ENCODE data around the gene NAA15.
"Not testable (repeated sequence)": the region's sequence is repeated elsewhere in the genome, so short reads cannot be mapped to it uniquely, and the experiment has no call there.

Gene NAA15

DNA sequence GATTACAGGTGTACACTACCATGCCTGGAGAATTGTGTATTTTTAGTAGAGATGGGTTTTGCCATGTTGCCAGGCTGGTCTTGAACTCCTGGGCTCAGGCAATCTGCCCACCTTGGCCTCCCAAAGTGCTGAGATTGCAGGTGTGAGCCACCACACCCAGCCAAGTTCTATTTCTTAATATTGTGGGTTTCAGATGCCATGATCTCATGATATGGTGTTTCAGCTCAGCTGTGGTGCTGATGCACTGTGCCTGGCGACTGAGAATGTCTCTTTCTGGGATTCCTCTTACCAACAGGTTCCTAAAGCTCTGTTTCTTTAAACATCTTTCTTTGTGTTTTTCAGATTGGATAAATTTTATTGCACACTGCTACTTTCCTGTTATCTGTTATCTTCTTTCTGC lies 18.3 kb downstream of the NAA15 start:
- no peaks in the 10 kb centered on the region for H3F3A ChIP-seq (ENCODE audit: low read depth)
- no peak for TF ChIP-seq EZH2phosphoT487 (IDR thresholded peaks at IDR 0.05; ENCODE audit: borderline replicate concordance)
- TF ChIP-seq, protein P1, sequence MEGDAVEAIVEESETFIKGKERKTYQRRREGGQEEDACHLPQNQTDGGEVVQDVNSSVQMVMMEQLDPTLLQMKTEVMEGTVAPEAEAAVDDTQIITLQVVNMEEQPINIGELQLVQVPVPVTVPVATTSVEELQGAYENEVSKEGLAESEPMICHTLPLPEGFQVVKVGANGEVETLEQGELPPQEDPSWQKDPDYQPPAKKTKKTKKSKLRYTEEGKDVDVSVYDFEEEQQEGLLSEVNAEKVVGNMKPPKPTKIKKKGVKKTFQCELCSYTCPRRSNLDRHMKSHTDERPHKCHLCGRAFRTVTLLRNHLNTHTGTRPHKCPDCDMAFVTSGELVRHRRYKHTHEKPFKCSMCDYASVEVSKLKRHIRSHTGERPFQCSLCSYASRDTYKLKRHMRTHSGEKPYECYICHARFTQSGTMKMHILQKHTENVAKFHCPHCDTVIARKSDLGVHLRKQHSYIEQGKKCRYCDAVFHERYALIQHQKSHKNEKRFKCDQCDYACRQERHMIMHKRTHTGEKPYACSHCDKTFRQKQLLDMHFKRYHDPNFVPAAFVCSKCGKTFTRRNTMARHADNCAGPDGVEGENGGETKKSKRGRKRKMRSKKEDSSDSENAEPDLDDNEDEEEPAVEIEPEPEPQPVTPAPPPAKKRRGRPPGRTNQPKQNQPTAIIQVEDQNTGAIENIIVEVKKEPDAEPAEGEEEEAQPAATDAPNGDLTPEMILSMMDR (conservative IDR thresholded peaks at IDR 0.05; ENCODE audit: low read length) = no peak
- H3K9me3 ChIP-seq (ENCODE audit: insufficient read depth, low read depth, low read length) = no peaks in the 10 kb centered on the region; the same call in 1 of the 2 replicates

DNA sequence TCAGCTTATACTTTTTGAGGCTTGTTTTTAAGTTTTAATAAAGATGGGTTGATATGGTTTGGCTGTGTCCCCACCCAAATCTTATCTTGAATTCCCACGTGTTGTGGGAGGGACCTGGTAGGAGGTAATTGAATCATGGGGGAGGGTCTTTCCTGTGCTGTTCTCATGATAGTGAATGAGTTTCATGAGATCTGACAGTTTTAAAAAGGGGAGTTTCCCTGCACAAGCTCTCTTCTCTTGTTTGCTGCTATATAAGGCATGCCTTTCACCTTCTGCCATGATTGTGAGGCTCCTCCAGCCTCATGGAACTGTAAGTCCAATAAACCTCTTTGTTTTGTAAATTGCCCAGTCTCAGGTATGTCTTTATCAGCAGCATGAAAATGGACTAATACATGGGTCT lies 20.8 kb downstream of the NAA15 start:
- H3K9me3 ChIP-seq (ENCODE audit: insufficient read depth, low read depth, low read length); H3K9me2 ChIP-seq (replicated peaks; ENCODE audit: low read depth, low read length); H3K4me1 ChIP-seq (ENCODE audit: insufficient read depth, low read length, poor library complexity, severe bottlenecking); H3F3A ChIP-seq (ENCODE audit: low read depth); H3K9ac ChIP-seq (ENCODE audit: low read depth, low read length, poor library complexity, severe bottlenecking); H2AFZ ChIP-seq (ENCODE audit: low read length); H3K4me3 ChIP-seq (ENCODE audit: low read length, poor library complexity, severe bottlenecking); H3K36me3 ChIP-seq (ENCODE audit: insufficient read depth, low read length); H3K27me3 ChIP-seq (ENCODE audit: insufficient read depth, low read length, poor library complexity, severe bottlenecking); H3K4me2 ChIP-seq (ENCODE audit: low read depth, low read length, poor library complexity, severe bottlenecking): not testable (repeated sequence)
- H3K79me2 ChIP-seq (ENCODE audit: insufficient read depth, low read length) = peaks cover 100% of the 10 kb centered on the region
- H4K20me1 ChIP-seq (ENCODE audit: insufficient read depth, low read length, poor library complexity, severe bottlenecking) = peaks cover 75% of the 10 kb centered on the region

More for the DNA sequence above, 18.3 kb downstream of the NAA15 start:
- H4K20me1 ChIP-seq (ENCODE audit: insufficient read depth, low read length, poor library complexity, severe bottlenecking) = peaks cover 70% of the 10 kb centered on the region
- no peaks in the 10 kb centered on the region for H3K9me2 ChIP-seq (replicated peaks; ENCODE audit: low read depth, low read length)
- H3K27me3 ChIP-seq (ENCODE audit: insufficient read depth, low read length, poor library complexity, severe bottlenecking) = no peaks in the 10 kb centered on the region
- no peak overlapping the region for H3K4me3 ChIP-seq (ENCODE audit: low read length, poor library complexity, severe bottlenecking)
- peaks cover 100% of the 10 kb centered on the region for H3K79me2 ChIP-seq (ENCODE audit: insufficient read depth, low read length)
- H3K9ac ChIP-seq (ENCODE audit: low read depth, low read length, poor library complexity, severe bottlenecking) = no peak overlapping the region
- no peak overlapping the region for H3K4me2 ChIP-seq (ENCODE audit: low read depth, low read length, poor library complexity, severe bottlenecking)
- H3K36me3 ChIP-seq (ENCODE audit: insufficient read depth, low read length) = 0 out of 2 replicates have a peak, but pooled peaks cover 3% of the 10 kb centered on the region
- H2AFZ ChIP-seq (ENCODE audit: low read length) = no peak overlapping the region
- peaks cover 16% of the 10 kb centered on the region for H3K4me1 ChIP-seq (ENCODE audit: insufficient read depth, low read length, poor library complexity, severe bottlenecking)

DNA sequence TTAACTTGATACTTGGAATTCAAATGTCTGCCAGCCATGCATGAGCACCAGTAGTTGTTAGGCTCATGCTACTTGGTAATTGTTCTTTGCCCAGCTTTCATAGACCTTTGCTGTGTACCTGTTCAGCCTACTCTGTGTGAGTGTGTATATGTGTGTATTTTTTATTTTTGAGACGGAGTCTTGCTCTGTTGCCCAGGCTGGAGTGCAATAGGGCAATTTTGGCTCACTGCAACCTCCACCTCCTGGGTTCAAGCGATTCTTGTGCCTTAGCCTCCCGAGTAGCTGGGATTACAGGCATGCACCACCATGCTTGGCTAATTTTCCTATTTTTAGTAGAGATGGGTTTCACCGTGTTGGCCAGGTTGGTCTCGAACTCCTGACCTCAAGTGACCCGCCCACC lies 21.2 kb downstream of the NAA15 start:
- Histone ChIP-seq H4K20me1 (ENCODE audit: insufficient read depth, low read length, poor library complexity, severe bottlenecking) (peaks cover 75% of the 10 kb centered on the region), H3K79me2 (ENCODE audit: insufficient read depth, low read length) (peaks cover 100% of the 10 kb centered on the region)
- H3K9ac ChIP-seq (ENCODE audit: low read depth, low read length, poor library complexity, severe bottlenecking); H3K36me3 ChIP-seq (ENCODE audit: insufficient read depth, low read length); H3F3A ChIP-seq (ENCODE audit: low read depth); H3K27me3 ChIP-seq (ENCODE audit: insufficient read depth, low read length, poor library complexity, severe bottlenecking); H2AFZ ChIP-seq (ENCODE audit: low read length); H3K4me1 ChIP-seq (ENCODE audit: insufficient read depth, low read length, poor library complexity, severe bottlenecking); H3K4me2 ChIP-seq (ENCODE audit: low read depth, low read length, poor library complexity, severe bottlenecking); H3K9me3 ChIP-seq (ENCODE audit: insufficient read depth, low read depth, low read length); H3K4me3 ChIP-seq (ENCODE audit: low read length, poor library complexity, severe bottlenecking); H3K9me2 ChIP-seq (replicated peaks; ENCODE audit: low read depth, low read length): not testable (repeated sequence)

DNA sequence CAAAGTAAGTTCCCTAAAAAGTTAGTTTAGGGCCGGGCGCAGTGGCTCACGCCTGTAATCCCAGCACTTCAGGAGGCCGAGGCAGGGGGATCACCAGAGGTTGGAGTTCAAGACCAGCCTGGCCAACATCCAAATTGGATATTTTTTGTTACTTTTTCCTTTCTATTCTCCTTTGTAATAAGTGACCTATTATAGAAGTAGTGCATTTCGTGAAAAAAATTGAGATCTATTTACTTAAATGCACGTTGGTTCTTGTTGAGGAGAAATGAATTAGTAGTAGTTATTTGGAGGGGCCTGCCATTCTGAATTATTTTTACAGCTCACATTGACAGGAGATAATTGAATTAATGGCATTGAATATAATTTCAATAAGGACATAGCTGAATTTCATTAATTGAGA lies 23.3 kb downstream of the NAA15 start:
- no peak overlapping the region for H3K4me3 ChIP-seq (ENCODE audit: low read length, poor library complexity, severe bottlenecking)
- H3K9me2 ChIP-seq (replicated peaks; ENCODE audit: low read depth, low read length) = no peaks in the 10 kb centered on the region
- H3K4me2 ChIP-seq (ENCODE audit: low read depth, low read length, poor library complexity, severe bottlenecking) = no peak overlapping the region
- peaks cover 22% of the 10 kb centered on the region for H3K36me3 ChIP-seq (ENCODE audit: insufficient read depth, low read length)
- no peak for TF ChIP-seq EZH2phosphoT487 (IDR thresholded peaks at IDR 0.05; ENCODE audit: borderline replicate concordance)
- TF ChIP-seq, protein P1 (conservative IDR thresholded peaks at IDR 0.05; ENCODE audit: low read length) = no peak
- peaks cover 100% of the 10 kb centered on the region for H3K79me2 ChIP-seq (ENCODE audit: insufficient read depth, low read length)
- no peak overlapping the region for H3K9ac ChIP-seq (ENCODE audit: low read depth, low read length, poor library complexity, severe bottlenecking)
- no peak overlapping the region for H2AFZ ChIP-seq (ENCODE audit: low read length)
- no peaks in the 10 kb centered on the region; the same call in 1 of the 2 replicates for H3K9me3 ChIP-seq (ENCODE audit: insufficient read depth, low read depth, low read length)
- H3K27me3 ChIP-seq (ENCODE audit: insufficient read depth, low read length, poor library complexity, severe bottlenecking) = no peaks in the 10 kb centered on the region
- H3F3A ChIP-seq (ENCODE audit: low read depth) = no peaks in the 10 kb centered on the region
- H4K20me1 ChIP-seq (ENCODE audit: insufficient read depth, low read length, poor library complexity, severe bottlenecking) = peaks cover 76% of the 10 kb centered on the region
- H3K4me1 ChIP-seq (ENCODE audit: insufficient read depth, low read length, poor library complexity, severe bottlenecking) = no peaks in the 10 kb centered on the region

Measured in Loucy (cell line).